Ovary (tissue), 3 donors: Measurements from ENCODE around the gene CFAP97D1.

Experiments
- CTCF ChIP-seq, 3 donors: fragments of 450-650 bp in 2 of 3; fragments of 200-600 bp in 1 of 3; IDR thresholded peaks; one replicate each; pipeline versions ENCODE4 v1.5.1 to v1.8.0; 2016 to 2022; ENCODE audit warnings: antibody characterized with exemption in 3 of 3, mild to moderate bottlenecking in 1 of 3
- POLR2A ChIP-seq: fragments of 450-650 bp; IDR thresholded peaks from one replicate; pipeline ENCODE4 v1.6.1; 2017; ENCODE audit warnings: antibody characterized with exemption, mild to moderate bottlenecking, moderate library complexity
- donor health status: DM: no; HTN: no; CAD: no.

- TF ChIP-seq CTCF (IDR thresholded peaks at IDR 0.05) (no peak), POLR2A (no peak)
Measured at GRCh38 chr17:43820759-43821158, 40.5 kb downstream of the CFAP97D1 start.
